ENCODE measurements around the gene DDX43.

- TF ChIP-seq CTCF (conservative IDR thresholded peaks at IDR 0.05; ENCODE audit: low read depth, low read length), result no peak
- no peak for TF ChIP-seq EZH2 (IDR thresholded peaks at IDR 0.05; ENCODE audit: borderline replicate concordance, low read depth, low read length, poor library complexity, severe bottlenecking)
Measured at GRCh38 chr6:73377225-73377624, 17.4 kb upstream of the DDX43 start.
